G401 (cell line): Measurements from ENCODE around the gene SCEL. TPM values are rescaled to one million over a fixed set of nuclear protein-coding genes. Genes with fewer than 3 reads are reported as not detected.

Experiments used
- DNase-seq: peaks from one replicate; pipeline ENCODE4 v3.0.0-alpha.2; 2015; ENCODE audit warnings: low spot score
- in situ Hi-C: cut with HindIII; loops from 2 replicates; pipeline ENCODE4 v1.10.0; 2016; ENCODE audit warnings: low sequenced_read_pairs, mixed read lengths
- total RNA-seq: library from RNA; depleted of rRNA; stranded (reverse); fragments of >200 nt; shearing (Covaris generic); gene quantifications from 2 replicates; pipeline ENCODE4 v1.2.3, GENCODE V29; 2014

SCEL gene
- total RNA-seq, 1 experiment from 2014 or later: not detected

DNA sequence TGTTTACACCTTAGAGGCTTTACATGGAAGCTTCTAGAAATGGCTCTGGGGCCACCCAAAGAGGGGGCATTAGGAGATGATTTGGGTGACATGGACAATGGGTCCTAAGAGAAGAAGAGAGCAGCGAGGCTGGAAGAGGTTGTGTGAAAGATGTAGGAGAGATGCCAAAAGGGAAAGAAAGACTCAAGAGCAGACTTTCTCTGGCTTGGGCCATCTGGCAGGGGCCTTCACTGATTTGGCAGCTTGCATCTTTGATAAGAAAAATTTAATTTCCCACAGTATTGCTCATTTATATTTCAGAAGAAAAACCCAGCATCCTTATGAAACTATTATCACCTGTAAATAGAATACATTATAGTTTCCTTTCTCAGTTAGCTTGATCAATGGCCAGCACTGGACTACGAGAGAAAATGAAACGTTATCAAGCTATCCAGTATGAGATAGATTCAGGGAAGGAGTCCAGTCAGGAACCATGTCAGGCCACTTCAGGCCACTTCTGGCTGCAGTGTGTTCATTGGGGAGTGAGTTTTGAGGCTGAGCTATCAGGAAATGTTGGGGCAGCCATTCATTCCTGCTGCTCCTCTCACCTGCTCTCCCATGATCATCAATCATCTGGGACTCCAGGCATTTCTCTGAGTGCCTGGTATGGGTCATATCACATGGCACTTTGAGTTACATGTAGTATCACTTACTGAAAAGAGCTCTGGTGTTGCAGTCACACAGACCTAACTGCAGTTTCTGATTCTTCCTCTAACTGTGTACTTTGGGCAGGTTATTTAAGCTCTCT is 10.3 kb downstream of the SCEL start:
- in situ Hi-C loops: no loop called here
- peak; percentile 31 for DNase-seq

DNA sequence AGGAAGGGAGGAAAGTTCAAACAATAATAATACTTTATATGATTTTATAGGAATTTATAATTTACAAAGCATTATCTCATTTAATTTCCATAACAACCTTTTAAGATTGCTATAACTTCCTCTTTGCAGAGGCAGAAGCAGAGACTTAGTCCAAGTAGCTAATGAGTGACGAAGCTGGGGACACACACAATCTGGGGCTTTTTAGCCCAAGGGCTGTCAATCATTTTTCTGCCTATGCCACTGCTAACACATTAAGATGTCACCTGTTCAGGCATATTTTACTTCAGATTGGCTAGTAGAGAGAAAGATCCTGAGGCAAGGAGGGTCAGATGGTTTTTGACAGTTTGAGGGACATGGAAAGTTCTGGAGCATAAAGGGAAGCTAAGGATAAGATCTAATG is 12.6 kb downstream of the SCEL start:
- DNase-seq: no peak
- in situ Hi-C loops: no loop called here

DNA sequence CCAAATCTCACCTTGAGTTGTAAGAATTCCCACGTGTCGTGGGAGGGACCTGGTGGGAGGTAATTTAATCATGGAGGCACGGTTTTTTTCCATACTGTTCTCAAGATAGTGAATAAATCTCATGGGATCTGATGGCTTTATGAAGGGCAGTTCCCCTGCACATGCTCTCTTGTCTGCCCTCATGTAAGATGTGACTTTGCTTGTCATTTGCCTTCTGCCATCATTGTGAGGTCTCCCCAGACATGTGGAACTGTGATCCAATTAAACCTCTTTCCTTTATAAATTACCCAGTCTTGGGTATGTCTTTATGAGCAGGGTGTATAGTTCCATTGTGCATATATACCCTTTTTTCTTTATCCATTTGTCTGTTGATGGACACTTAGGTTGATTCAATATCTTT is 13.1 kb downstream of the SCEL start:
- no peak for DNase-seq
- in situ Hi-C loops: no loop called here

DNA sequence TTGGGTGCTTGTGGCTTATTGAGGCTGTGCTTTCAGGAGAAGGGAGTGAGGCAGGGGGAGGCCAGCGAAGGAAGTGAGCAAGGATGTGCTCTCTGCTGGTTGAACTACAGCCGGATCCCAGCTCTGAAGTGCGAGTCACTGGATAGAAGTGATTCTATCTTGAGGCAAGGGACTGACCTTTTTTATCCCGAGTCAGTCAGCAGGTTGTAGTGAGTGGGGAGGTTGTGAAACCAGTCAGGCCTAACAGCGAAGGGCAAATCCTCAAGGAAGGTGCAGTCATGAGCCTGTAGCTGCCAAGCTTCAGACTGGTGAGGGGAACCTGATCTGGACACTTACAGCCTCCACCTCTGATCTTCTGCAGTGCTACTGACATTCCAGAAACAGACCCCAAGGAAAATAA is 18.6 kb downstream of the SCEL start:
- no peak for DNase-seq
- in situ Hi-C loops: no loop called here

DNA sequence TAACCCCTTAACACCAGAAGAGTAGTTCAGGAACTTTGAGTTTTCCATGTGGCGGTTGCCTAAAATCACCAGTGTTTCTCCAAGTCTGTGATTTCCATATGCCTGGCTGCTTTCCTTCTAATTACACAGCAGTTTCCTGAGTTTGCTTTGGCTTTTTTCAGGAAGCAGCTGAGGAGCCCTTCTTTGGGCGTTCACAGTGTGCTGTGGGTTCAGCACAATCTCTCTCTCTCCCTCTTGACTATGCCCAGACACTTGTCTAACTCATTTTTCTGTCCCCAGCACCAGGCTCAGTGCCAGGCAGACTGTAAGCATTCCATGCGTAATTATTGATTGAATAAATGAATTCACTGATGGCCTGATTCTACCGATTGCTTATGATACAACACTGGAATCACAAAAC is 19.7 kb downstream of the SCEL start:
- in situ Hi-C loops: no loop called here
- DNase-seq: no peak

DNA sequence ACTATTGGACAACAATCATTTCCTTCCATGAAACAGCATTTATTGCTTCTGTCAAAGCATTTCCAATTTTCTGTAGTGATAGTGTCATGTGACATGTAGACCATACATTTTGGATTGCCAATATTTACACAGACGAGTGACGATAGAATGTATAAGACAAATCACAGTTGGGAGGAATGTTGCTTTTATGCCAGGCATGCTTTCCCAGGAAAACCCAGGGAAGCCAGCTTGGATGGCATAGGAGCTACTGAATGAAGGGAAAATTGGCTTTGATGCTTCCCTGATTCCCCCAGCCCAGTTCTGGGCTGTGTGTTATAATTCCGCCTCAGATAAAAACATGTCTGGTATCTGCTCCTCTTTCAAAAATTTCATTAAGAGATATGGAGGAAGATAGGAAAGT is 22.5 kb downstream of the SCEL start:
- in situ Hi-C loops: no loop called here
- no peak for DNase-seq

DNA sequence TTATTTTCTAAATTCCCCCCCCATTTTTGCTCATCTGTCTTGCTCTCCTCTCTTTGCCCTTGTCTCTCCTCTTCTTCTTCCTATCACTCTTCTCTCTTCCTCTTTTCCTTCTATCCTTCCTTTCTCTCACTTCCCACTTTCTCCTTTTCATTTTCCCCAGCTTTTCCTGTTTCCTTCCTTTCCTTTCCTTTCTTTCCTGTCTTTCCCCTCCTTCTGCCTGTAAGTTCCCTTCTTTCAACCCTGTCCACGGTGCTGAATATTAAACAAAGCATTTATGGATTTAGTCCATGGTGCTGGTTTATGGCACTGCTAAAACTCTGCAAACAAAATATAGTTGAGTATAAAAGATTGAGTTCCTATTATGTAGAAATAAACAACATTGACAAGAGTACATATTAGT is 27.6 kb downstream of the SCEL start:
- DNase-seq: no peak
- in situ Hi-C loops: no loop called here

DNA sequence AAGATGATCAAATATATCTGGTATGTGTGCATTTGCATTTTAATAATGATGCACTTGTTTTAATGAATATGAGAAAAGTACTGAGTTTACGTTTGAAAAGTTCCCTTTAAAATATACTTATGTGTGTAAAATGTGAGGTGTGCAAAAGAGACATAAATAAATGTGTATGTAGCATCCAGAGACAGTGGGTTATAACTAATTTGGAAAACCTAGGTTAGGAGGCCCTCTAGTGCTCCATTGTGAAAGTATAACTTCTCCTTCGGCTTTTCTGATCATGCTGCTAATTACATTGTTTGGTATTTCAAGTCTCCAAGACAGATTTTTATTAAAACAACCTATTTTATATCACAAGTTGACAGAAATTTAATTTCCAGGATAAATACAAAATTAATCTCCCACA is 30.1 kb downstream of the SCEL start:
- peak; percentile 74 for DNase-seq
- in situ Hi-C loops: no loop called here

DNA sequence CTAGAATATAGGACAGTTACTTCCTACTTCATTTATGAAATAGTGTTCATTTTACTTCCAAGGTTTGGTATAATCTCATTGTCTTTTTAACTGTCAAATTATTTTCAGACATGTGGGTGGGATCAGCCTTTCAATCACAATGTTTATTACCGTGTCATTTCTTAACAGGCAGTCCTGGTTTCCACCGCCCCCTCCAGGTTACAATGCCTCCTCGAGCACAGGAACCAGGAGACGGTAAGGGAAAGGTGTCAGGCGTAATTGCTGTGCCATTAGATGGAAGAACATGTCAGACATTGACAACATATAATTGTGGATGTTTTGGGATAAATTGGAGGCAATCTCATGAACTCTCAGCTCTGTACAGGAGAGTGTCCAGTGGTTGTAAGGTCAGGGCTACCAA is 36.5 kb downstream of the SCEL start:
- in situ Hi-C loops: no loop called here
- DNase-seq: no peak

DNA sequence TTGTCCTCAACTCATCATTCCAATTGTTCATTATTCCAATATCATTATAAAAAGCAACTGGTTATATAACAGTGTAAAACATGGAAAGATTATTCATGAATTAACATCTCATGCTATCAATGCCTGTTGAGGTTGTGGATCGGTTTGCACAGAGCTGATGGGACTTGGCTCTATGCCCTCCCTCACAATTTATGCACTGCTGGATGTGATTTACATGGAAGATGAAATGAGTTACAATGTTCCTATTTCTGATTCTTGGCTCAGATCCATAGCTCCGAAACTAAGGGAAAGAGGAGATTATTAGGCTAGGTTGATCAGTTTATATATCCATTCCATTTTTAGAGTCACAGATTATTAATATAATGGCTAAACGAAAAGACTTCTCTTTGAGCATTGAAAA is 38.6 kb downstream of the SCEL start:
- in situ Hi-C loops: no loop called here
- DNase-seq: peak; percentile 67

DNA sequence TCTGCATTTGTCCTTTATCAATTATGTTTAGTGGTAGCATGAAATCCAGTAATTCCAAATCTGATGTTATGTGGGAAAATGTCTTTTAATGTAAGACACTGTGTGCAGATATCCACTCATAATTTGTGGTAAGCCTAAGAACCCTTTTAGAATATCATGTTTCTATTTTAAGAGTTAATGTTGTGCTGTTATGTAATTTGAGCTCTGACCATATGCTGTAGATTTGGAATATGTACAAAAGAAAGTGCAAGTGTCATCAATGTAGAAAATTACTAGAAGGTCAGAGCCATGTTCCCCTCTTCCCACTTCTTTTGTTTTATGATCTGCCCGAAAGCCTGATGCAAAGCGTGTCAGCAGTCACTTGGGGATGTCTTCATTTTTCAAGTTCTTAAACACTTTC is 44.5 kb downstream of the SCEL start:
- in situ Hi-C loops: no loop called here
- peak; percentile 84 for DNase-seq

DNA sequence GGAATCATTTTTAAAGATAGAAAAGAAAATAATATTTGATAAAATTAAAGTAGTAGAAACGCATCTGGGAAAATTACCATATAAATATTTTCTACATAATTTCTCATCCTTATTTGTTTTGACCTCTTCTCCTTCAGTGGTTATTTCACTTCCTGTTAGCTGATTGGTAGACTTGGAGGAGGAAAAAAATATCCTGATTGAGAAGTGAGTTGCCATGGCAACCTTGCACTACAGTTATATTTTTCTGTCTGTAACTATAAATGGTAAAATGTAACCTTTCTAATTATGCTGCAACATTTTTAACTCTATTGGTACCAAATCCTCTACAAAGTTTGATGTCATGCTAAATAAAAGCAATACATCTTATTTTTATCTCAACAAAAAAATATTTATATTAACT is 45.2 kb downstream of the SCEL start:
- in situ Hi-C loops: no loop called here
- DNase-seq: peak; percentile 63

DNA sequence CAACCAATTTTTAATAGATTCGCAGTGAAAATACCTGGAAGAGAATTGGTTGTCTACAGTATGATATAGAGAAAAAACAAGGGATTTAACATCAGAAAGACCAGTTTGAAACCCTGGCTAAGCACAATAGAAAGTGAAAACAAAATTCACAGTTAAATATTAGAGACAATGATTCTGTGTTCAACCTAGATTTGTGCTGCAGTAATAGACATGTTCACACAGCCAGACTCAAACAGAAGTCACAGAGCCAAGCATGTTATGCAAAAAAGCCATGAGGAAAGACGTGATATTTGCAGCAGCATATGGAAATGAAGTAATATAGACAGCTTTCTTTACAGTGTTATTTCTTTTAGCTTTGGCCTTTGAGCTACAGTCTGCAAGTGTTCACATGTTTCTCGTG is 48.1 kb downstream of the SCEL start:
- in situ Hi-C loops: no loop called here
- peak; percentile 43 for DNase-seq

DNA sequence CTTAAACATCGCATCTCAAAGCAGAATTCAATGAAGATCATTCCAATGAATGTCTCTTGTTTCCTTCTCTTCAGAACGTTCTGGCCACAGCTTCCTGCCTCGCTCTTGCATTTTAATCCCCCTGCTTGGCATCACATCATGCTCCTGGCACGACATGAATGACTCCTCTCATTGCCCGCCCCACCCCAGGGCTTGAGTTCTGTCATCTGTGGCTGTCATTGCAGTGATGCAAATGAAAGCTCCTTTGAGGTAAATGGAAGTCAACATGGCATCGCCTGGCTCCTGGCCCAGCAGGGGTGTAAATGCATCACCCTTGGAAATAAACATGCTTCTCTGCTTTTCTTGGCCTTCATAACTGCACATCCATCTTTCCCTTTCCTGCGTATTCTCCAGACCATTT is 48.6 kb downstream of the SCEL start:
- in situ Hi-C loops: no loop called here
- peak; percentile 91 for DNase-seq

DNA sequence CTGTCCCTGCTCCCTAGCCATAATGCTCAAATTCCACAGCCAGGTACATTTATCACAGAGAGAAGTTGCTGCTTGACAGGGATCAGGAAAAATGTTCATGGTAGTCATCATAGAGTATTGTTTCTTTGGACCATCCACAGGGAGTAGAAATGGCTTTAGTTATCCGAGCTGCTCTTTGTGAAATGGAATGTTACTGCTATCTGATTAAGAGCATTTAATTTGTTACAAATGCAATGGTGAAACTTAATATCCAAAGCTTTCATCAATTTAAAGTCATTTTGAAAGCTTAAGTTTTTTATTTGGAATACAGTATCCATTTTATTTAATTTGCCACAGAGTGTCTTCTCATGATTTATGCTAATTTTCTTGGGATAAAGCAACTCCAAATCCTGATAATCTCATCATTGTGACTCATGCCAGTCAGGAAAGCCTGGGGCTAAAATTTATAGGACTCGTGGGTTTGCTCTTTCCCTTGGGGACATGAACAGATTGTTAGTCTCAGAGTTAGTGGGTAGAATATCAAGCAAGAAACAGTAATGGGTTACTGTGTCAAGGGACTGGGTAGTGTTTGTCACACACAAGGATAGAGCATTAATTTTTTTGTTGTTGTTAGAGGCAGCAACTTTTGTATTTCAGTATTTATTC is 59.8 kb downstream of the SCEL start:
- in situ Hi-C loops: no loop called here
- no peak for DNase-seq

DNA sequence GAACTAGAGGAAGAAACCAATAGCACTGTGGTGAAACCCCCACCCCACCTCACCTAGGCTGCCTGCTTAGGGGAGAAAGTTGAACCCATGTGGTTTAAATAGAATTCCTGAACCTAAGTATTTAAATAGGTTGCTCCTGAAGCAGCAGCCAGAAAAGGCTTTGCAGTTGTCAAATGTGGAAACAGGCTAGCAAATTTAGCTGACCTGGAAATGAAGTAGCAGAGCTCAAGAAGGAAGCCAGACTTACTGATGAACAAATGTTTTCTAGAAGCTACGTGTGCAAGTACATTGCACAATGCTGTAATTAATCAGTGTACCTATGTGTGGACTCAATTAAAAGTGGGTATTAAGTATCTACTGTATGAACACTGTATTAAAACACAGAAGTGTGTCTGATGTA is 61.3 kb downstream of the SCEL start:
- DNase-seq: peak; percentile 65
- in situ Hi-C loops: no loop called here

DNA sequence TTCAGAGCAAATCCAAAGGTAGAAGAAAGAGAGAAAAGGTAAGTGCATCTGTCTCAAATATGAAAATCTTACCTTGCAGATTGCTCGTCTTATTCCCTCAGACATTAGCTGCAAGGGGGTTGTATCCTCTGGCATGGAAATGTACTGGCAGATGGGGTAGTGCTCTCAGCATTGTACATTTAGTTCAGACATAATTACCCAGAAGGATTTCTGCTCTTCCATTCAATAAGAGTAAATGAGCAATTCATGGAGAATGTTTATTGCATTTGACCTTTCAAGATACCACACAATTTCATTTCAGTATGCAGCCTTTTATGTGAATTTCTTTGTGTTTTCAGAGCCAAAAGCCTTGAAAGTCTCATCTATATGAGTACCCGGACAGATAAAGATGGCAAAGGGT is 63.8 kb downstream of the SCEL start:
- peak; percentile 97 for DNase-seq
- in situ Hi-C loops: no loop called here

DNA sequence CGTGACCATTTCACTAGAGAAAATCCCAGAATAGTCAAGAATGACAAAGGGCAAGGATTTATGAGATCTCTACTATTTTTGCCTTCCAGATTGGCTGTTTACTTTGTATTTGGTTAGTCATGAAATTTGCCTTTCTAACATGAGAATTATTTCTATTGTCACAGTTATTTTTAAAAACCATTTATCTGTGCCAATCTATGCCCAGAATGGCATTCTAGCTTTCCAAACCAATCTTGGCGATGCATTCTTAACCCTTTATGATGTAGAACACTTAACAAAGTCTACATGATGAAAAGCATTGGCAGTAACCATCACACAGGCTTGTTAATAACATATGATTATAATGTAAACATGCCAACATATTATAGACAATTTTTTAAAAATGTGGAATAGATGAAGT is 65.2 kb downstream of the SCEL start:
- in situ Hi-C loops: no loop called here
- peak; percentile 53 for DNase-seq

DNA sequence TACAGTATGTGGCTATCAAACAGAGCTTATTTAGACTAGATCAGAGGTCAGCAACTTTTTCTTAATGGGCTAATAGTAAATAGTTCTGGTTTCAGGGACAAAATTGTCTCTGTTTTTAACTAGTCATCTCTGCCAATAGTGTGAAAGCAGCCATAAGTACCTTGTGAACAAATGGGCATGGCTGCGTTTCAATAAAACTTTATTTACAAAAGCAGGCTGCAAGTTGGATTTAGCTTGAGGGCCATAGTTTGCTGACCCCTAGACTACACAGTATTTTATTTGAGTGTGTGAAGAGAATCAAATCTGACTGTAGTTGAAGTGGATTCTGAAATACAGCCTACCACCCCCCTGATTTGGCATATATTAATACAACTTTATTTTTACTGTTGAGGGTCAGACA is 75.6 kb downstream of the SCEL start:
- DNase-seq: no peak
- in situ Hi-C loops: no loop called here

DNA sequence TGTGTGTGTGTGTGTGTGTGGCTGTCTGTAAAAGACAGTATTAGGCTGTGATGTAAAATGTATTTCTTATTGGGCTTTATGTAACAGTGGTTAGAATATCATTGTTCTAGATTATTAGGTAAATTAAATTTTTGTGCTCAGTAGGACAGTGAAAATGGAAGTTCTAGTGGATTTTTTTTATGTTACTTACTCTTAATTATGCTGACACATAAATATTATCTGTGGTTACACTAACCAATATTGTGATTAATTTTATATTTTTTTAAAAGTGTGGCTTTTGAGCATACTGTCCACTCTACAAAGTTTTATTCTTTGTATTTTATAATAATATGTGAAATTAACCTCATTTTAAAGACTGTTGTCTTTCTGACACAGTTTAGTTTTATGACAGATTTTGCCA is 80.5 kb downstream of the SCEL start:
- DNase-seq: no peak
- in situ Hi-C loops: no loop called here

DNA sequence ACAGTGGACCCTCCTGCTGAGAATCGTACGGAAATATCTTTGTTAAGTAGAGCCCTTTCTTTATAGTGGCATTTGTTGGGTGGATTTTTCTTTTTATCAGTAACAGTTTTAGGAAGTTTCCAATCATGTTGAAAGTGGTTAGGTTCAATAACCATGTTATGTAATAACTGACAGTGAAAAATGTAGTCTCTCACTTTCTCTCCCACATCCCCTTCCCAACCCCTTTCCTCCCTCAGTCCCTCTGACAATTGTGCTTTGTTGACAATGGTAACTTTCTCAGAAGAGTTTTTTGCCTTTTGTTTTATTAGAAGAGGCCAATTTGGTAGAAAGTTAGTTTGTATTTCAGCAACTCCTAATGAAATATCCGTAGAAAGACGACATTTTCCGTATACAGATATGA is 84.1 kb downstream of the SCEL start:
- DNase-seq: no peak
- in situ Hi-C loops: no loop called here
